ENCODE measurements around the gene FABP1.

The FABP1 gene

DNA sequence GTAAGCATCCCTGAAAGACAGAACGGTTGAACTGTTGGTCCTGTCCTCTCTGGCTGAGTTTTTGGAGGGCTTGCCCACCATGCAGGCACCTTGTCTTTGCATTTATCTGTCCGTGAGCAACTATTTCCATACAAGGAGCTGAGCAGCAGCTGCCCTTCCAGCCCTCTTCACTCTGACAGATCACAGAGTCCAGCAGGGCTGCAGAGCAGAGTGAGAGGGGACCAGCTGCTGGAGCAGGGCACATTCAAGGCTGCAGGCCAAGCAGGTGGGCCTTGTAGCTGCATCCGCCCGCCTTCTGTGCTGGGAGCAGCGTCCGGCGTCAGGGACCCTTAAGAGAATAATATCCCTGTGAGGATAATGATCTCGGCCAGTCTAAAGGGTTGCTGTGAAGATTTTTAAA, 50.8 kb downstream of the FABP1 start:
- DNase-seq, result no peak

DNA sequence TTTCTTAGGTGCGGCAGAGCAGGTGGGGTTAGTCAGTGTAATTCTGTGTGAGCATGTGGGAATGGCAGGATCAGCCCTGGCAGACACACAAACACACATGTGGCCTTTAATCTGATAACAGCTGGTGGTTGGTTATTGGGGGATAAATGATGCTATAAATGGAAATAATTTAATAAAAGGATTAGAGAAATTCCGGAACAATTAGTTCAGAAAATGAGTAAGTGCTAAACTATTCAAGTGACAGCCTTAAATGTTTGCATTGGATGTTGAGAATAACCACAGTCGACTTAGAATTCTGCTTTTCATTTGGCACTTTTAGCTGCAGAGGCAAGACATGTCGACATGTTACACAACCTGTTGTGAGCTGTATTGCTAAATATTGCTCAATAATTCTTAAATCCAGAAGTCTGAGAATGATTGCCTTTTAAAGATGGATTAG, 53.0 kb downstream of the FABP1 start:
- DNase-seq, result no peak

- DNase-seq, result no peak
These were observed 53.7 kb downstream of the FABP1 start for GRCh38 chr2:88074150-88074549.

All from T-helper 9 cell (primary cell).